Measurements from ENCODE around the gene HLA-DMB.

The HLA-DMB gene

GRCh38 chr6:32905078-32905477, 35.8 kb downstream of the HLA-DMB start:
- no peak for DNase-seq

GRCh38 chr6:32903952-32904351, 36.9 kb downstream of the HLA-DMB start:
- DNase-seq = no peak

GRCh38 chr6:32895006-32895345, 45.9 kb downstream of the HLA-DMB start:
- no peak for DNase-seq

- peak; percentile 92 for DNase-seq
Observed at GRCh38 chr6:32894085-32895005, 46.5 kb downstream of the HLA-DMB start.

- no peak for DNase-seq
Observed at GRCh38 chr6:32890831-32891230, 50.0 kb downstream of the HLA-DMB start.

- no peak for DNase-seq
Observed at GRCh38 chr6:32889533-32889932, 51.3 kb downstream of the HLA-DMB start.

- no peak for DNase-seq
Observed at GRCh38 chr6:32888576-32888975, 52.3 kb downstream of the HLA-DMB start.

- DNase-seq = no peak
Observed at GRCh38 chr6:32887616-32888015, 53.2 kb downstream of the HLA-DMB start.

GRCh38 chr6:32886681-32887383, 54.0 kb downstream of the HLA-DMB start:
- no peak for DNase-seq

GRCh38 chr6:32885698-32886286, 55.0 kb downstream of the HLA-DMB start:
- DNase-seq = no peak

Data from effector CD4-positive, alpha-beta T cell (primary cell).